Measurements from ENCODE around the gene SPINK8.
"Not testable (repeated sequence)": the region's sequence is repeated elsewhere in the genome, so short reads cannot be mapped to it uniquely, and the experiment has no call there.

SPINK8 gene

DNA sequence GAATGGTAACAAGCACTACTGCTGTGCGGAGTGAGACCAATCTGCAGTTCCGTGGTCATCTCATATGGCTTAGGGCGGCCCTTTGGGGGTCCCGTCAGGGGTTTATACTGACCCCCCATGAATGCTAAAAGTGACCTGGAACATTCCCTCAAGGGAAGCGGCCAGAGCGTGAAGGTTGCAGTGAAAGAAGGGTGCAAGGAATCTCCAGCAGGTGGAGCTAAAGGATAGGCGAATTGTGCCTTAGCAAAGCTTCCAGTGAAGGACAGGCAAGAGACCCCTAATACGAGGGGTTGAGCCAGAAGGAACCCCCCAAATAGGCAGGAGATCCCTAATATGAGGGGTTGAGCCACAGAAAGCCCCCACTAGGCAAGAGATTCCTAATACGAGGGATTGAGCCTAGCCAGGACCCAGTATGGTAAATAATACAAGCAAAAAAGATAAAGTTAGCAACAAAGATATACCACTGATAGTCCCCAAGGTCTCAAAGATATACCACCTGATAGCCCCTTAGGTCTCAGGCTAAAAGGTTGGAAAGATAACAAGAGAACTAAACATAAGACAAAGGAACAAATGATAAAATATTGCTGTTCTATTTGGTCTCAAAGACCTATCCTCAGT is 59.8 kb downstream of the SPINK8 start:
- no peaks in the 10 kb centered on the region for H3F3A ChIP-seq (ENCODE audit: low read depth)
- H2AFZ ChIP-seq (ENCODE audit: low read length) = no peak overlapping the region
- no peaks in the 10 kb centered on the region for H3K4me1 ChIP-seq (ENCODE audit: insufficient read depth, low read length, poor library complexity, severe bottlenecking)
- no peak overlapping the region for H3K9ac ChIP-seq (ENCODE audit: low read depth, low read length, poor library complexity, severe bottlenecking)
- peaks cover 15% of the 10 kb centered on the region; the same call in 1 of the 2 replicates for H3K36me3 ChIP-seq (ENCODE audit: insufficient read depth, low read length)
- no peaks in the 10 kb centered on the region for H3K27me3 ChIP-seq (ENCODE audit: insufficient read depth, low read length, poor library complexity, severe bottlenecking)
- no peak overlapping the region for H3K4me3 ChIP-seq (ENCODE audit: low read length, poor library complexity, severe bottlenecking)
- no peaks in the 10 kb centered on the region for H3K9me2 ChIP-seq (replicated peaks; ENCODE audit: low read depth, low read length)
- no peak overlapping the region for H3K4me2 ChIP-seq (ENCODE audit: low read depth, low read length, poor library complexity, severe bottlenecking)
- TF ChIP-seq EZH2phosphoT487 (IDR thresholded peaks at IDR 0.05; ENCODE audit: borderline replicate concordance) = no peak
- TF ChIP-seq, protein P1, sequence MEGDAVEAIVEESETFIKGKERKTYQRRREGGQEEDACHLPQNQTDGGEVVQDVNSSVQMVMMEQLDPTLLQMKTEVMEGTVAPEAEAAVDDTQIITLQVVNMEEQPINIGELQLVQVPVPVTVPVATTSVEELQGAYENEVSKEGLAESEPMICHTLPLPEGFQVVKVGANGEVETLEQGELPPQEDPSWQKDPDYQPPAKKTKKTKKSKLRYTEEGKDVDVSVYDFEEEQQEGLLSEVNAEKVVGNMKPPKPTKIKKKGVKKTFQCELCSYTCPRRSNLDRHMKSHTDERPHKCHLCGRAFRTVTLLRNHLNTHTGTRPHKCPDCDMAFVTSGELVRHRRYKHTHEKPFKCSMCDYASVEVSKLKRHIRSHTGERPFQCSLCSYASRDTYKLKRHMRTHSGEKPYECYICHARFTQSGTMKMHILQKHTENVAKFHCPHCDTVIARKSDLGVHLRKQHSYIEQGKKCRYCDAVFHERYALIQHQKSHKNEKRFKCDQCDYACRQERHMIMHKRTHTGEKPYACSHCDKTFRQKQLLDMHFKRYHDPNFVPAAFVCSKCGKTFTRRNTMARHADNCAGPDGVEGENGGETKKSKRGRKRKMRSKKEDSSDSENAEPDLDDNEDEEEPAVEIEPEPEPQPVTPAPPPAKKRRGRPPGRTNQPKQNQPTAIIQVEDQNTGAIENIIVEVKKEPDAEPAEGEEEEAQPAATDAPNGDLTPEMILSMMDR (conservative IDR thresholded peaks at IDR 0.05; ENCODE audit: low read length) = peak; percentile 82
- no peaks in the 10 kb centered on the region for H3K9me3 ChIP-seq (ENCODE audit: insufficient read depth, low read depth, low read length)
- H3K79me2 ChIP-seq (ENCODE audit: insufficient read depth, low read length) = no peaks in the 10 kb centered on the region
- no peaks in the 10 kb centered on the region for H4K20me1 ChIP-seq (ENCODE audit: insufficient read depth, low read length, poor library complexity, severe bottlenecking)

DNA sequence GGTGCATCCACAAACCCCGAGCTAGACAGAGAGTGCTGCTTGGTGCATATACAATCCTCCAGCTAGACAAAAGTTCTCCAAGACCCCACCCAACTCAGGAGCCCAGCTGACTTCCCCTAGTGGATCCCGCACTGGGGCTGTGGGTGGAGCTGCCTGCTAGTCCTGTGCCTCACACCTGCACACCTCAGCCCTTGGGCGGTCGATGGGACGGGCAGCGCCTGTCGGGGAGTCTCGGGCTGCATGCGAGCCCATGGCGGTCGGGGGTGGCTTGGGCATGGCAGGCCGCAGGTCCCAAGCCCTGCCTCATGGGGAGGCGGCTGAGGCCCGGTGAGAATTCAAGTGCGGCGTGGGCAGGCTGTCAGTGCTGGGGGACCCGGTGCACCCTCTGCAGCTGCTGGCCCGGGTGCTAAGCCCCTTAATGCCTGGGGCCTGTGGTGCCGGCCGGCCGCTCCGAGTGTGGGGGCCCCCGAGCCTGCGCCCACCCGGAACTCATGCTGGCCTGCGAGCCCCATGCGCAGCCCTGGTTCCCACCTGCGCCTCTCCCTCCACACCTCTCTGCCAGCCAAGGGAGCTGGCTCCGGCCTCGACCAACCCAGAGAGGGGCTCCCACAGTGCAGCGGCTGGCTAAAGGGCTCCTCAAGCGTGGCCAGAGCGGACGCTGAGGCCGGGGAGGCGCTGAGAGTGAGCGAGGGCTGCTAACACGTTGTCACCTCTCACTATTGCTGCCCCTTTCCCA is 61.5 kb downstream of the SPINK8 start:
- H3K27me3 ChIP-seq (ENCODE audit: insufficient read depth, low read length, poor library complexity, severe bottlenecking) = no peaks in the 10 kb centered on the region
- no peaks in the 10 kb centered on the region for H3F3A ChIP-seq (ENCODE audit: low read depth)
- H3K36me3 ChIP-seq (ENCODE audit: insufficient read depth, low read length) = peaks cover 26% of the 10 kb centered on the region; the same call in 1 of the 2 replicates
- no peak for TF ChIP-seq EZH2phosphoT487 (IDR thresholded peaks at IDR 0.05; ENCODE audit: borderline replicate concordance)
- TF ChIP-seq, protein P1 (conservative IDR thresholded peaks at IDR 0.05; ENCODE audit: low read length) = no peak
- no peak overlapping the region for H3K4me3 ChIP-seq (ENCODE audit: low read length, poor library complexity, severe bottlenecking)
- H2AFZ ChIP-seq (ENCODE audit: low read length) = no peak overlapping the region
- H3K4me2 ChIP-seq (ENCODE audit: low read depth, low read length, poor library complexity, severe bottlenecking) = no peak overlapping the region
- H4K20me1 ChIP-seq (ENCODE audit: insufficient read depth, low read length, poor library complexity, severe bottlenecking) = no peaks in the 10 kb centered on the region
- no peaks in the 10 kb centered on the region for H3K79me2 ChIP-seq (ENCODE audit: insufficient read depth, low read length)
- H3K9me3 ChIP-seq (ENCODE audit: insufficient read depth, low read depth, low read length) = no peaks in the 10 kb centered on the region
- H3K4me1 ChIP-seq (ENCODE audit: insufficient read depth, low read length, poor library complexity, severe bottlenecking) = no peaks in the 10 kb centered on the region
- H3K9ac ChIP-seq (ENCODE audit: low read depth, low read length, poor library complexity, severe bottlenecking) = no peak overlapping the region
- no peaks in the 10 kb centered on the region for H3K9me2 ChIP-seq (replicated peaks; ENCODE audit: low read depth, low read length)

DNA sequence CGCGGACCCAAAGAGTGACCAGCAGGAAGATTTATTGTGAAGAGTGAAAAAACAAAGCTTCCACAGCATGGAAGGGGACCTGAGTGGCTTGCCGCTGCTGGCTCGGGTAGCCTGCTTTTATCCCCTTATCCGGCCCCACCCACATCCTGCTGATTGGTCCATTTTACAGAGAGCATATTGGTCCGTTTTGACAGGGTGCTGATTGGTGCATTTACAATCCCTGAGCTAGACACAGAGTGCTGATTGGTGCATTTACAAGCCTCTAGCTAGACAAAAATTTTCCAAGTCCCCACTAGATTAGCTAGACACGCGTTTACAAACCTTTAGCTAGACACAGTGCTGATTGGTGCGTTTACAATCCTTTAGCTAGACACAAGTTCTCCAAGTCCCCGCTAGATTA is 62.2 kb downstream of the SPINK8 start:
- not testable (repeated sequence) for H3K4me2 ChIP-seq (ENCODE audit: low read depth, low read length, poor library complexity, severe bottlenecking); H2AFZ ChIP-seq (ENCODE audit: low read length); H3K9me3 ChIP-seq (ENCODE audit: insufficient read depth, low read depth, low read length); H3K79me2 ChIP-seq (ENCODE audit: insufficient read depth, low read length); H3K9ac ChIP-seq (ENCODE audit: low read depth, low read length, poor library complexity, severe bottlenecking); H4K20me1 ChIP-seq (ENCODE audit: insufficient read depth, low read length, poor library complexity, severe bottlenecking); H3K4me1 ChIP-seq (ENCODE audit: insufficient read depth, low read length, poor library complexity, severe bottlenecking); H3K9me2 ChIP-seq (replicated peaks; ENCODE audit: low read depth, low read length); H3F3A ChIP-seq (ENCODE audit: low read depth); H3K4me3 ChIP-seq (ENCODE audit: low read length, poor library complexity, severe bottlenecking); H3K27me3 ChIP-seq (ENCODE audit: insufficient read depth, low read length, poor library complexity, severe bottlenecking)
- peaks cover 28% of the 10 kb centered on the region; the same call in 1 of the 2 replicates for H3K36me3 ChIP-seq (ENCODE audit: insufficient read depth, low read length)
